GM13977 (cell line): ENCODE data around the gene PTPRK.

Experiments
- DNase-seq: peaks from one replicate; pipeline ENCODE4 v3.0.0; 2012; ENCODE audit warnings: low spot score
- CTCF ChIP-seq: IDR thresholded peaks from 2 replicates; pipeline ENCODE4 v1.5.1; 2012; ENCODE audit warnings: mild to moderate bottlenecking, control low read depth; ENCODE audit not compliant: insufficient read depth; ENCODE audit errors: extremely low read depth, missing control alignments
- in situ Hi-C: fragments of 300-500 bp; cut with MboI; formaldehyde crosslinking; loops from one replicate; pipeline ENCODE4 v1.12.0; 2022; ENCODE audit warnings: low sequenced_read_pairs, low pct_unique_long_range_greater_than_20kb, mixed read lengths, inconsistent platforms; ENCODE audit not compliant: unreplicated experiment

The PTPRK gene

GRCh38 chr6:128204616-128205015, 315.8 kb downstream of the PTPRK start:
- in situ Hi-C loops = no loop called here
- no peak for DNase-seq
- no peak for TF ChIP-seq CTCF

GRCh38 chr6:128202169-128202765, 318.1 kb downstream of the PTPRK start:
- no peak for DNase-seq
- in situ Hi-C loops = no loop called here
- TF ChIP-seq CTCF = no peak

GRCh38 chr6:128200789-128201188, 319.6 kb downstream of the PTPRK start:
- no peak for DNase-seq
- TF ChIP-seq CTCF = no peak
- in situ Hi-C loops = no loop called here

GRCh38 chr6:128199461-128199860, 320.9 kb downstream of the PTPRK start:
- TF ChIP-seq CTCF = no peak
- in situ Hi-C loops = no loop called here
- DNase-seq = no peak

- no peak for DNase-seq
- in situ Hi-C loops = no loop called here
- TF ChIP-seq CTCF = no peak
Measured at GRCh38 chr6:128192972-128193371, 327.4 kb downstream of the PTPRK start.

- in situ Hi-C loops = no loop called here
- no peak for TF ChIP-seq CTCF
- DNase-seq = no peak
Measured at GRCh38 chr6:128188678-128189077, 331.7 kb downstream of the PTPRK start.

GRCh38 chr6:128186729-128187128, 333.7 kb downstream of the PTPRK start:
- no peak for TF ChIP-seq CTCF
- in situ Hi-C loops = no loop called here
- no peak for DNase-seq
